ENCODE data around the gene IGF2BP3. TPM values are rescaled to one million over a fixed set of nuclear protein-coding genes. Genes with fewer than 3 reads are reported as not detected.

The IGF2BP3 gene
- total RNA-seq, 2 experiments from 2014 or later: 0.37 to 0.94 TPM

DNA sequence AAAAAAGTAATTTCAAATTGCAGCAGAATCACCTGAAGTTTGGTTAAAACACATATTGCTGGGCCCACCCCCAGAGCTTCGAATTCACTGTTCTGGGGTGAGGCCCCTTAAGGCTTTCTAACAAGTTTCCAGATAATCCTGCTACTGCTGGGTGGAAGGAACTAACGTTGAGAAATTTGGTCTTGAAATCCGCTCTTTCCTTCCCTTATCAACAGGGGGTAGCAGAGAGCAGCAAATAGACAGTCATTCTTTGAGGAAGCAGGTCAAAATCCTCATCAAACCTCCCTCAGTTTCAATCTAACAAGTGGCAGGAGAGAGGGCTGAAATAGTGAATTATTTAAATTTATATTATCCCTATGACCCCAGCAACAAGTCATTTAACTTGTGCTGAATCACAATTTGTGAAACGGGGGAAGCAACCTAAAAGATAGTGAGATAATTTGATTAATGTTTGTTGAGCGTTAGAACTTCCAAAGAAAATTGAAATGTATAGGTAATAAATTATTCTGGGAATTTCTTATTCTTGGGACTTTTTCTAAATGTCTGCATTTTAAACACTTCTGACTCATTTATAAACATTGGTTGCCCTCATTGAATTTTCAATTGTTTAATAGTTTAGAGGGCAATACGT lies 192.8 kb downstream of the IGF2BP3 start:
- H3K27me3 Mint-ChIP-seq: no peaks in the 10 kb centered on the region
- peaks cover 15% of the 10 kb centered on the region for H3K4me1 Mint-ChIP-seq
- H3K4me3 Mint-ChIP-seq: no peak overlapping the region
- POLR2A ChIA-PET: interaction anchor here (0.6 kb wide), 1 partner anchor 1460 kb away, joined by 3 read pairs; no protein-coding TSS in a partner anchor
- DNase-seq (no peak), ATAC-seq (ENCODE audit: low read depth) (peak; percentile 28)
- H3K9me3 Mint-ChIP-seq: no peaks in the 10 kb centered on the region
- no peak overlapping the region for H3K27ac Mint-ChIP-seq
- H3K36me3 Mint-ChIP-seq: no peaks in the 10 kb centered on the region

DNA sequence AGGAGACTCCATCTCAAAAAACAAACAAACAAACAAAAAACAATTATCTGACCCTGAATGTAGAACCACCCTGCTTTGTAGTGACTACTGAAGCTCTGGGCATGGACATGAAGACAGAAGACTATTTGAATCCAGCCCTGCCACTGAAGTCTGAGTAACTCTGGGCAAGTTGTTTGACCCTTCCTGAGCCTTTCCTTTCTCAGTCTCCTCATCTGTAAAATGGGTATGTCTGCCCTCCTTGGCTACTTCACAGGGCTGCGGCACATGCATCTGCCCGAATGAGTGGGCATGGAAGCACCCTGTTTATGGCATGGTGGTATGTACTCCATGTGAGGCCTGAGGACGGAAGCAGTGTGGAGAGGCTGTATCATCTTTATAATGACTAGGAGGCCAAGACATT lies 193.3 kb downstream of the IGF2BP3 start:
- POLR2A ChIA-PET: no interaction called here
- Mint-ChIP-seq H3K4me1 (peaks cover 18% of the 10 kb centered on the region), H3K4me3 (no peak overlapping the region), H3K27ac (no peak overlapping the region), H3K27me3 (peaks cover 5% of the 10 kb centered on the region), H3K36me3 (no peaks in the 10 kb centered on the region), H3K9me3 (no peaks in the 10 kb centered on the region)
- no peak for ATAC-seq (ENCODE audit: low read depth)
- DNase-seq: no peak

DNA sequence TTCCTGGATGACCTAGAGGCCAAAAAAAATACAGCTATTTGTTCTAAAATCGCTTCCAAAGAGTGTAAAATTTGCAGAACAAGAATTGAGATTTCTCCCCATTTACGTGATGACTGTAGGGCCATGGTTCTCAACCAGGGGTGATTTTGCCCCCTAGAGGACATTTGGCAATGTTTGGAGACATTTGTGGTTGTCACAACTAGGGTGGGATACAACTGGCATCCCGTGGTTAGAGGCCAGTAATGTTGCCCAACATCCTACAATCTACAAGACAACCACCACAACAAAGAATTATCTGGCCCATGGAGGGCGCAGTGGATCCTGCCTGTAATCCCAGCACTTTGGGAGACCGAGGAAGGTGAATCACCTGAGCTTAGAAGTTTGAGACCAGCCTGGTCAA lies 193.9 kb downstream of the IGF2BP3 start:
- H3K27ac Mint-ChIP-seq: no peak overlapping the region

DNA sequence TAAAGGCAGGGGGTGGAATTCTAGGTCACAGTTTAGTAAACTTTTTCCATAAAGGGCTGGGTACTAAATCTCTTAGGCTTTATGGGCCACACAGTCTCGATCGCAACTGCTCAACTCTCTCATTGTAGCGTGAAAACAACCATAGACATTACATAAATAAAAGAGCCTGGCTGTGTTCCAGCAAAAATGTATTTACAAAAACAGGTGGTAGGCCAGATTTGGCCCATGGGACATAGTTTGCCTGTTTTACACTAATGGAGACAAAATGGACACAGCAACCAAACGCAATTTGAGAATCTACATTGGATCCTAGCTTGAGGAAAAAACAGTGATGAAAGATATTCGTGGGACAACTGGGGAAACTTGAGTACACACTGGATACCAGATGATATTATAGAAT lies 194.4 kb downstream of the IGF2BP3 start:
- no peak overlapping the region for H3K4me3 Mint-ChIP-seq
- H3K4me1 Mint-ChIP-seq: peaks cover 18% of the 10 kb centered on the region
- POLR2A ChIA-PET: no interaction called here
- peaks cover 5% of the 10 kb centered on the region for H3K27me3 Mint-ChIP-seq
- no peaks in the 10 kb centered on the region for H3K9me3 Mint-ChIP-seq
- no peak for ATAC-seq (ENCODE audit: low read depth)
- no peaks in the 10 kb centered on the region for H3K36me3 Mint-ChIP-seq
- no peak overlapping the region for H3K27ac Mint-ChIP-seq
- DNase-seq: no peak

More for the DNA sequence above, 193.9 kb downstream of the IGF2BP3 start:
- Mint-ChIP-seq H3K4me1 (peaks cover 18% of the 10 kb centered on the region), H3K36me3 (no peaks in the 10 kb centered on the region), H3K4me3 (no peak overlapping the region), H3K9me3 (no peaks in the 10 kb centered on the region), H3K27me3 (peaks cover 5% of the 10 kb centered on the region)
- POLR2A ChIA-PET: no interaction called here
- ATAC-seq (ENCODE audit: low read depth) (no peak), DNase-seq (no peak)

DNA sequence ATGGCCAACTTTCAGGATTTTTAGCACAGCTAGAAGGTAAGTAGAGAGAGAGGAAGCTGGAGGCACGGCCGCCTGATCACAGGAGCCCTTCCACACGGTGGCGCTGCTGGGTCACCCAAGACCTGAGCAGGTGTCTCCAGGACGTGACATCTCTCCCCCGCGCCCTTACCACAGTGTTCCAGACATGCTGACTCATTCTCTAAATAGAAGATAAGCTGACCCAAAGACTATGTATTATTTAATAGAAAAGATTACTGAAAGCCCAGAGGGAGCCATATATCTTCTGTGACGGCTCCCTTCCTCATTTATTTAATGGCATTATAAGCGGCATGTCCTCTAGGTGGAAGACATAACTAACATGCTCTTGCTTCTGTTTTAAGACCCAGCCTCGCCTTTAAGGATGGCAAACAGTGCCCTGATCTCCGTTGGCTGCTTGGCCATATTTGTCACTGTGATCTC lies 197.1 kb downstream of the IGF2BP3 start:
- Mint-ChIP-seq H3K4me1 (peaks cover 18% of the 10 kb centered on the region), H3K27ac (peak overlapping the region; percentile 66), H3K27me3 (peaks cover 5% of the 10 kb centered on the region), H3K36me3 (no peaks in the 10 kb centered on the region), H3K4me3 (peak overlapping the region; percentile 69), H3K9me3 (no peaks in the 10 kb centered on the region)
- POLR2A ChIA-PET: interaction anchor here (0.5 to 1.4 kb wide), 5 partner anchors 17 to 271 kb away, joined by 3 to 5 read pairs (median 4); no protein-coding TSS in a partner anchor
- ATAC-seq (ENCODE audit: low read depth): peak; percentile 99
- DNase-seq: peak; percentile 92

DNA sequence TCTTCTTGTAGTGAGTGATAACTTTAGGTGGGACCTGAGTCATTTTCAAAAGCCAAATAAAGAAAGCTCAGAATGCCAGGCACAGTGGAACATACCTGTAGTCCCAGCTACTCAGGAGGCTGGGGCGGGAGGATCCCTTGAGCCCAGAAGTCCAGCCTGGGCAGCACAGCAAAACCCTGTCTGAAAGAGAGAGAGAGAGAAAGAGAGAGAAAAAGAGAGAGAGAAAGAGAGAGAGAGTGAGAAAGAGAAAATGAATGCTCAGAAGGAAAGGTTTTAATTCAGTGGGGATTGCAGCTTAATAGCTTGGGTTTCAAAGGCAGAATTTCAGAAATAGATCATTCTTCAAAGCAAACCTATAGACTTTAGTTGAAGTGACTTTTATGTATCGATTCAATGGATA lies 198.0 kb downstream of the IGF2BP3 start:
- peak overlapping the region; percentile 34 for H3K27ac Mint-ChIP-seq
- POLR2A ChIA-PET: interaction anchor here (0.5 kb wide), 1 partner anchor 92 kb away, joined by 3 read pairs; no protein-coding TSS in a partner anchor
- H3K36me3 Mint-ChIP-seq: no peaks in the 10 kb centered on the region
- H3K4me1 Mint-ChIP-seq: peaks cover 18% of the 10 kb centered on the region
- no peaks in the 10 kb centered on the region for H3K9me3 Mint-ChIP-seq
- DNase-seq (no peak), ATAC-seq (ENCODE audit: low read depth) (no peak)
- peak overlapping the region; percentile 4 for H3K4me3 Mint-ChIP-seq
- H3K27me3 Mint-ChIP-seq: peaks cover 5% of the 10 kb centered on the region

DNA sequence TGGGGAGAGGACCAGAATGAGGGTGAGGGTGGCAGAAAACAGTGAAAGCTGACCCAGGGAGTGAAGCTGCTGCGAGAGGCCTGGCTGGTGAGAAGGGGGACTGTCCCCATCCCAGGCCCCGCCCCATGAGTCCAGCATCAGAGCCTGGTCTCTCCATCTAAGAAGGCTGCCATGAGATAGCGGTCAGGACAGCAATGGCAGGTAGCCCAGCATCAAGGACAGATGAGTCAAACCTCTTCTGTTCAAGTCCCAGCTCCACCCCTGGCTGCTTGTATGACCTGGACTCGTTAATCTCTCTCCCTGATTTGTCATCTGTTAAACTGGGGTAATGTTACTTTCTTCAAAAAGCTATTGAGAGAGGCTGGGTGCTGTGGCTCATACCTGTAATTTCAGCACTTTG lies 201.5 kb downstream of the IGF2BP3 start:
- Mint-ChIP-seq H3K4me1 (peaks cover 13% of the 10 kb centered on the region), H3K27ac (no peak overlapping the region), H3K36me3 (no peaks in the 10 kb centered on the region), H3K9me3 (no peaks in the 10 kb centered on the region), H3K27me3 (peaks cover 8% of the 10 kb centered on the region), H3K4me3 (no peak overlapping the region)
- POLR2A ChIA-PET: no interaction called here
- no peak for ATAC-seq (ENCODE audit: low read depth)
- DNase-seq: no peak

DNA sequence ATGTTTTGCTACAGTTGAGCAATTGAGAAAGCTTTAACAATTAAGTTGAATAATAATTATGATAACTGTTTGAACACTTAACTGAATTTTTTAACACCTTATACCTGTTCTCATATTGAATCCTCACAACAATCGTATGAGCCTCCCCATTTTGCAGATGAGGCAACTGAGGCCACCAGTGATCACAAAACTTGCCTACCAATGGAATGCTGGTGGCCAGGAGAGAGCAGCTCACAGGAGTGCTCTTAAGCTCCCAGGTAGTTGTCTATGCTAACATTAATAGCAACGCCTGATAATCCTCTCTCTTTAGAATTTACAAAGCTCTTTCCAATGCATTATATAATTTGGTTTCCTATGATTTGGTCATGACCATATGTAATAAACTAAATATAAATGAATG lies 202.1 kb downstream of the IGF2BP3 start:
- POLR2A ChIA-PET: no interaction called here
- Mint-ChIP-seq H3K27me3 (peaks cover 9% of the 10 kb centered on the region), H3K4me3 (no peak overlapping the region), H3K4me1 (peaks cover 9% of the 10 kb centered on the region), H3K9me3 (no peaks in the 10 kb centered on the region), H3K27ac (no peak overlapping the region), H3K36me3 (no peaks in the 10 kb centered on the region)
- DNase-seq (no peak), ATAC-seq (ENCODE audit: low read depth) (no peak)

DNA sequence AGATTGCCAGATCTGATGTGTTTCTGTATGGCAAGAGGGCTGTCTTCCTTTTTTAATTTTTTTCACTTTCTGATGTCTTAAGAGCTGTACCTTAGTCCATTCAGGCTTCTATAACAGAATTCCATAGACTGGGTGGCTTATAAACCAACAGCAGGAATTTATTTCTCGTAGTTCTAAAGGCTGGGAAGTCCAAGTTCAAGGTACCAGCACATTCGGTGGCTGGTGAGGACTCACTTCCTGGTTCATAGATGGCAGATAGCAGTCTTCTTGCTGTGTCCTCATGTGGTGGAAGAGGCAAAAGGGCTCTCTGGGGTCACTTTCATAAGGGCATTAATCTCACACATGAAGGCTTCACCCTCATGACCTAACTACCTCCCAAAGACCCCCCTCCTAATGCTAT lies 202.9 kb downstream of the IGF2BP3 start:
- Mint-ChIP-seq H3K27me3 (peaks cover 9% of the 10 kb centered on the region), H3K36me3 (no peaks in the 10 kb centered on the region), H3K4me3 (no peak overlapping the region), H3K27ac (no peak overlapping the region), H3K4me1 (peaks cover 3% of the 10 kb centered on the region), H3K9me3 (no peaks in the 10 kb centered on the region)
- POLR2A ChIA-PET: no interaction called here
- DNase-seq (no peak), ATAC-seq (ENCODE audit: low read depth) (no peak)

DNA sequence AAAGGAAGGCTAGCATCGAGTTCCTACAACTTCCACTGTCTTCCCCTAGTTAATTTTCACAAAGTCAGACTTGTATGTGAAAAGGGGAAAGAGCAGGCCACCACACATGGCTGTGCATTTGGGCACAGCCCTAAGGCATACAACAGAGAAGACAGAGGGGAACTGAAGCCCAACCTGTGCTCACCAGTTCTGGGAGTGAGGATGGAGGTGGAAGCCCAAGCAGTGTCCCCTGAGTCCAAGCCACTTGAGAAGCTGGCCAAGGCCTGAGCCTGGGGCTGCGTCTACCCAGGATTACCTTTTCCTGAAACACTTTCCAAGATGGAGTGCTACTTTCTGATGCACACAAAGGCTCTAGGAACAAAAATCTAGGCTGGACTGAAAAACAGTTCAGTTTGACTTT lies 203.4 kb downstream of the IGF2BP3 start:
- Mint-ChIP-seq H3K27me3 (peaks cover 5% of the 10 kb centered on the region), H3K27ac (no peak overlapping the region), H3K4me3 (no peak overlapping the region), H3K9me3 (no peaks in the 10 kb centered on the region), H3K36me3 (no peaks in the 10 kb centered on the region), H3K4me1 (no peaks in the 10 kb centered on the region)
- POLR2A ChIA-PET: no interaction called here
- no peak for DNase-seq
- no peak for ATAC-seq (ENCODE audit: low read depth)

DNA sequence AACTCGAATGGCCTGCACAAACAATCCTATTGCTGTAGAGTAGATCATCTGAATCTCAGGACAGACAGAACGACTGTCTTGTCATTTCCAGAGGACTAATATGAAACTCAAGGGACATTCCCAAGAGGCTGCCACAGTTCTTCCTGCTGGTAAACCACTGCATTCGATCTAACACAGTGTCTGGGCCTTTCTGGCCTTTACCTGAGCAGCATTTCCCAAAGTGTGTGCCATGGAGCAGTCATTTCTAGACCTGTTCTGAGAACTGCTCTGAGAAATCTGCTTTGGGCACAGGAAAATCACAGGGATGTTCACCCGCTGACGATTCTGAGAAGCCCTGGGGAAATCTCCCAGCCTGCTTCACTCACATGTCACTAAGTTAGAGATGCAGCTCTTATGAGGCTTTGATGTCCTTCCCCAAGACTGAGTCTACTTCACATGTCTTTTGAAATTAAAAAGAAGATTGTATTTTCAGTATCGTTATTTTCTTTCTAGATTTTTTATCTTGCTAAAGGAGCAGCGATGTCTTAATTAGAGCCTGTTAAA lies 205.3 kb downstream of the IGF2BP3 start:
- POLR2A ChIA-PET: no interaction called here
- H3K27ac Mint-ChIP-seq: no peak overlapping the region
- no peak for ATAC-seq (ENCODE audit: low read depth)
- no peaks in the 10 kb centered on the region for H3K4me1 Mint-ChIP-seq
- DNase-seq: no peak
- no peak overlapping the region for H3K4me3 Mint-ChIP-seq
- no peaks in the 10 kb centered on the region for H3K36me3 Mint-ChIP-seq
- H3K9me3 Mint-ChIP-seq: no peaks in the 10 kb centered on the region
- peaks cover 5% of the 10 kb centered on the region for H3K27me3 Mint-ChIP-seq

DNA sequence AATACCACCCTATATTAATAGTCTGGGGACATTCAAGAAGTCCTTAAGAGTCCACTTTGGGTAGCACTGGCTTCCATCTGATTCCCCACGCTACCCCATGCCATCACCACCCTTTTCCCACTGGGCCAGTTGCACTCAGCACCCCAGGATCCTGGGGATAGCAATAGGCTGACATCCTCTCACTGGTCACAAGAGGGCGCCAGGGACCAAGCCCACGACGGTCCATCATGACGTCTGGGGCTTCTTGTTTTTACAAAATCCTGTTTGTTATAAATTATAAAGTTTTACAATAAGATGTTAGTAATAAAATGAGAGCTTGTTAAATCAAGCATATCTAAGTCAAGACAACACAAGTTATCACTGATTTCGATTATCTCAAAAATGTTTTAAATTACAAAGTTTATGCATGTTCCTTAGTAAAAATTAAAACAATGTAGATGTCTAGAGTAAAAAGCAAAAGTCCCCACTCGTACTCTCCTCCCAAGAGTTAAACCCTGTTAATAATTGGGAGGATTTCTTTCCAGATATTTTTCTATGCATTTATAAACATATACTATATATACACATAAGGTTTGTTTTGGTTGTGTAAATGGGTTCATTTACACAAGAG lies 208.3 kb downstream of the IGF2BP3 start:
- Mint-ChIP-seq H3K9me3 (no peaks in the 10 kb centered on the region), H3K36me3 (no peaks in the 10 kb centered on the region), H3K4me3 (no peak overlapping the region), H3K27ac (no peak overlapping the region), H3K27me3 (peaks cover 15% of the 10 kb centered on the region), H3K4me1 (no peaks in the 10 kb centered on the region)
- peak; percentile 64 for DNase-seq
- ATAC-seq (ENCODE audit: low read depth): peak; percentile 85
- POLR2A ChIA-PET: no interaction called here

DNA sequence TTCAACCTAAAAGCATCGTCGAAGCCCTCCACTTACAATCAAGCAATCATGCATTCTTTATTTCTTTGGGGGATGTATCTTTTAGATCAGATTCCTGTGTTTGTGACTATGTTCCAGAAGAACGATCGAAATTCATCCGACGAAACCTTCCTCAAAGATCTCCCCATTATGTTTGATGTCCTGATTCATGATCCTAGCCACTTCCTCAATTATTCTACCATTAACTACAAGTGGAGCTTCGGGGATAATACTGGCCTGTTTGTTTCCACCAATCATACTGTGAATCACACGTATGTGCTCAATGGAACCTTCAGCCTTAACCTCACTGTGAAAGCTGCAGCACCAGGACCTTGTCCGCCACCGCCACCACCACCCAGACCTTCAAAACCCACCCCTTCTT lies 209.9 kb downstream of the IGF2BP3 start:
- Mint-ChIP-seq H3K4me3 (no peak overlapping the region), H3K27ac (no peak overlapping the region), H3K9me3 (no peaks in the 10 kb centered on the region), H3K27me3 (peaks cover 21% of the 10 kb centered on the region), H3K4me1 (no peaks in the 10 kb centered on the region), H3K36me3 (no peaks in the 10 kb centered on the region)
- ATAC-seq (ENCODE audit: low read depth): no peak
- DNase-seq: no peak
- POLR2A ChIA-PET: no interaction called here

All from activated naive CD8-positive, alpha-beta T cell treated with anti-CD3 and anti-CD28 coated beads, Interleukin-2, amount 10 ng/mL, durations not matched to agents 7 days and 5 days (primary cell).